B cell (primary cell): ENCODE measurements around the gene PCGF3.

Source experiments
- EZH2 ChIP-seq: IDR thresholded peaks from 2 replicates; pipeline ENCODE4 v1.6.1; 2012; ENCODE audit warnings: borderline replicate concordance, low read depth, mild to moderate bottlenecking, moderate library complexity, low read length; ENCODE audit not compliant: insufficient read depth, poor library complexity, severe bottlenecking
- TF ChIP-seq, protein P1 (sequence below): fragments of 200-600 bp; IDR thresholded peaks from one replicate; pipeline ENCODE4 v1.8.0; 2022; ENCODE audit warnings: antibody characterized with exemption, mild to moderate bottlenecking

DNA sequence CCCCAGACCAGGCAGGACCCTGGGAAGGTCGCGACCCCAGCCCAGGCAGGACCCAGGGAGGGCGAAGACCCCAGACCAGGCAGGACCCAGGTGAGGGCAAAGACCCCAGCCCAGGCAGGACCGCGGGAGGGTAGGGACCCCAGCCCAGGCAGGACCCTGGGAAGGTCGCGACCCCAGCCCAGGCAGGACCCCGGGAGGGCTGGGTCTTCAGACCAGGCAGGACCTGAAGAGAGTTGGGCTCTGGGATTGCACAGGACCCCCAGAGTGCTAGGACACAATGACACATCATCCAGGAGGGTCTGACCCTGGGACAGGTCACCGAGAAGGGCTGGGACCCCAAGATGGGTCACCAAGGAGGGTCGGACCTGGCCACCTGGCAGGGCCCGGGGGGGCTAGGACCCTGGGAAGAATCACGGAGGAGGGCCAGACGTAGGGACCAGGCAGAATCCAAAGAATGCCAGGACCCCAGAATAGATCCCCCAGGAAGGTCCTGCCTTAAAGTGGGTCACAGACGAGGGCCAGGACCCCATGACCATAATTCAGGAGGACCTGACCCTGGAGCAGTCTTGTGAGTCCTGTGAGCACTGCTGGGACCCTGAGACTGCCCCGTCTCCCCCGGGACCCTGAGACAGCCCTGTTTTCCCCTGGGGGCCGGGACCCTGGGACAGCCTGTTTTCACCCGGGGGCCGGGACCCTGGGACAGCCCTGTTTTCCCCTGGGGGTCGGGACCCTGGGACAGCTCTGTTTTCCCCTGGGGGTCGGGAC lies 1.4 kb downstream of the PCGF3 start:
- TF ChIP-seq, protein P1, sequence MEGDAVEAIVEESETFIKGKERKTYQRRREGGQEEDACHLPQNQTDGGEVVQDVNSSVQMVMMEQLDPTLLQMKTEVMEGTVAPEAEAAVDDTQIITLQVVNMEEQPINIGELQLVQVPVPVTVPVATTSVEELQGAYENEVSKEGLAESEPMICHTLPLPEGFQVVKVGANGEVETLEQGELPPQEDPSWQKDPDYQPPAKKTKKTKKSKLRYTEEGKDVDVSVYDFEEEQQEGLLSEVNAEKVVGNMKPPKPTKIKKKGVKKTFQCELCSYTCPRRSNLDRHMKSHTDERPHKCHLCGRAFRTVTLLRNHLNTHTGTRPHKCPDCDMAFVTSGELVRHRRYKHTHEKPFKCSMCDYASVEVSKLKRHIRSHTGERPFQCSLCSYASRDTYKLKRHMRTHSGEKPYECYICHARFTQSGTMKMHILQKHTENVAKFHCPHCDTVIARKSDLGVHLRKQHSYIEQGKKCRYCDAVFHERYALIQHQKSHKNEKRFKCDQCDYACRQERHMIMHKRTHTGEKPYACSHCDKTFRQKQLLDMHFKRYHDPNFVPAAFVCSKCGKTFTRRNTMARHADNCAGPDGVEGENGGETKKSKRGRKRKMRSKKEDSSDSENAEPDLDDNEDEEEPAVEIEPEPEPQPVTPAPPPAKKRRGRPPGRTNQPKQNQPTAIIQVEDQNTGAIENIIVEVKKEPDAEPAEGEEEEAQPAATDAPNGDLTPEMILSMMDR = no peak
- TF ChIP-seq EZH2 = no peak
